Measurements from ENCODE around the gene ASTN2.

ASTN2 gene

DNA sequence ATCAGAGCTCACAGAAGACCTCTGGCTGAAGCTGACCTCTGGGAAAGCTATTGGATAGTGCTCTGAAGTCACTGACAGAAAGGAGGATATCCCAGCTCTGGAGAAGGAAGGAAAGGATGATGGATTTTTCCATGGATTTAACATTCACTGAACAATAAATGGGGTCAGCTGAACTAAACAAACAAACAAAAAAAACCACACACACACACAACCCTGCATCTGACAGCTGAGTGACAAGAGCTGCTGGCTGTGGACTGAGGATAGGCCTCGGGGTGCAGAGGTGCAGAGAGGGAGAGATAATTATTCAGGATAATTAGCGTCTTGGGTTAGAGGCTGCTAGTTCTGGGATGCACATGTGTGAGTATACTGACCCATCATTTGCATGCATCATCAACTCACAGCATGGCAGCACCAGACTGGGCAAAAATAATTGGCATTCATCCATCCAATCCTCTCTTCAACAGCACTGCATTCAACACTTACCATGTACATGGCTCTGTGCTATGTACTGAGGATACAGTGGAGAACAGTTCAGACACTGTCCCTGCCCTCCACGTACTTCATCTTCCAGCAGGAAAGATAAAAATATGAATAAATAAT, 859.2 kb downstream of the ASTN2 start:
- TF ChIP-seq, protein P1, sequence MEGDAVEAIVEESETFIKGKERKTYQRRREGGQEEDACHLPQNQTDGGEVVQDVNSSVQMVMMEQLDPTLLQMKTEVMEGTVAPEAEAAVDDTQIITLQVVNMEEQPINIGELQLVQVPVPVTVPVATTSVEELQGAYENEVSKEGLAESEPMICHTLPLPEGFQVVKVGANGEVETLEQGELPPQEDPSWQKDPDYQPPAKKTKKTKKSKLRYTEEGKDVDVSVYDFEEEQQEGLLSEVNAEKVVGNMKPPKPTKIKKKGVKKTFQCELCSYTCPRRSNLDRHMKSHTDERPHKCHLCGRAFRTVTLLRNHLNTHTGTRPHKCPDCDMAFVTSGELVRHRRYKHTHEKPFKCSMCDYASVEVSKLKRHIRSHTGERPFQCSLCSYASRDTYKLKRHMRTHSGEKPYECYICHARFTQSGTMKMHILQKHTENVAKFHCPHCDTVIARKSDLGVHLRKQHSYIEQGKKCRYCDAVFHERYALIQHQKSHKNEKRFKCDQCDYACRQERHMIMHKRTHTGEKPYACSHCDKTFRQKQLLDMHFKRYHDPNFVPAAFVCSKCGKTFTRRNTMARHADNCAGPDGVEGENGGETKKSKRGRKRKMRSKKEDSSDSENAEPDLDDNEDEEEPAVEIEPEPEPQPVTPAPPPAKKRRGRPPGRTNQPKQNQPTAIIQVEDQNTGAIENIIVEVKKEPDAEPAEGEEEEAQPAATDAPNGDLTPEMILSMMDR (IDR thresholded peaks at IDR 0.05; ENCODE audit: low read depth, low read length): no peak
- no peaks in the 10 kb centered on the region for H3K27me3 ChIP-seq (ENCODE audit: insufficient read depth, low read depth, severe bottlenecking)
- no peaks in the 10 kb centered on the region for H3K9me3 ChIP-seq (ENCODE audit: severe bottlenecking)
- no peak overlapping the region for H3K27ac ChIP-seq
- DNase-seq: no peak
- H3K4me3 ChIP-seq (ENCODE audit: low read depth, low read length): no peak overlapping the region
- no peaks in the 10 kb centered on the region; the same call in 1 of the 2 replicates for H3K36me3 ChIP-seq

- no peaks in the 10 kb centered on the region for H3K27me3 ChIP-seq (ENCODE audit: insufficient read depth, low read depth, severe bottlenecking)
- H3K4me3 ChIP-seq (ENCODE audit: low read depth, low read length): no peak overlapping the region
- no peak overlapping the region for H3K27ac ChIP-seq
- no peaks in the 10 kb centered on the region; the same call in 1 of the 2 replicates for H3K36me3 ChIP-seq
- TF ChIP-seq, protein P1 (IDR thresholded peaks at IDR 0.05; ENCODE audit: low read depth, low read length): no peak
- H3K9me3 ChIP-seq (ENCODE audit: severe bottlenecking): no peaks in the 10 kb centered on the region
- no peak for DNase-seq
Measured at GRCh38 chr9:116555119-116555518, 859.7 kb downstream of the ASTN2 start.

- no peak for DNase-seq
- TF ChIP-seq, protein P1 (IDR thresholded peaks at IDR 0.05; ENCODE audit: low read depth, low read length): no peak
- no peak overlapping the region for H3K27ac ChIP-seq
Measured at GRCh38 chr9:116550696-116551436, 864.0 kb downstream of the ASTN2 start.

GRCh38 chr9:116549786-116550660, 864.8 kb downstream of the ASTN2 start:
- Histone ChIP-seq H3K9me3 (ENCODE audit: severe bottlenecking) (no peaks in the 10 kb centered on the region), H3K4me3 (ENCODE audit: low read depth, low read length) (no peak overlapping the region), H3K27ac (no peak overlapping the region), H3K36me3 (no peaks in the 10 kb centered on the region; the same call in 1 of the 2 replicates), H3K27me3 (ENCODE audit: insufficient read depth, low read depth, severe bottlenecking) (no peaks in the 10 kb centered on the region)
- TF ChIP-seq, protein P1 (IDR thresholded peaks at IDR 0.05; ENCODE audit: low read depth, low read length): no peak
- no peak for DNase-seq

More at GRCh38 chr9:116550696-116551436, 864.0 kb downstream of the ASTN2 start:
- H3K27me3 ChIP-seq (ENCODE audit: insufficient read depth, low read depth, severe bottlenecking): no peaks in the 10 kb centered on the region
- H3K4me3 ChIP-seq (ENCODE audit: low read depth, low read length): no peak overlapping the region
- H3K36me3 ChIP-seq: no peaks in the 10 kb centered on the region; the same call in 1 of the 2 replicates
- H3K9me3 ChIP-seq (ENCODE audit: severe bottlenecking): no peaks in the 10 kb centered on the region

DNA sequence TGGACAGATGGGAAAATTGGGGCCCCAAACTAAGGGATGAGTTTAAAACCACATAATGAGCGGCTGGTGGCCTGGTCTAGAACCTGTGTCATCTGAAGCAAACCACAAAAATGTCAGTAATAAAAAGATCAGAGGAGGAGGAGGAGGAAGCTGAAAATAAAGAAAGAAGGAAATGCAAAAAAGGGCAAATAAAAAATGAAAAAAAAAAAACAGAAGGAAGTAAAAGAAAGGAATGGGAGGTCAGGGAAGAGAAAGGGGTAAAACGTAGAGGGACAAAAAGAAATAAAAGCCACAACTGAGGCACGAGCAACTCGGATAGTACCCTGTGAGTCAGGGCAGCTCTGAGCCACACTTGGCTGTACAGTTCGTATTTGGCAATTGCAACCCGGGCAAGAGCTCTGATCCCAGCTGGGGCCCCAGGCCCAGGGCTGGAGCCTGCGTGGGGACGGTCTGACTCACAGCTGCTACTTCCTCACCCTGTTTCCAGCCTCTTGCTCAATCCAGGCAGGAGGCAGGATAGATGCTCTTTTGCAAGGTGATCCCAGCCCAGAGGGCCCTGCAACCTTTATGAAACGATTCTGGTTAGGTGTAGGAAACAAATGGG, 865.7 kb downstream of the ASTN2 start:
- Histone ChIP-seq H3K27ac (no peak overlapping the region), H3K36me3 (no peaks in the 10 kb centered on the region; the same call in 1 of the 2 replicates), H3K4me3 (ENCODE audit: low read depth, low read length) (no peak overlapping the region), H3K9me3 (ENCODE audit: severe bottlenecking) (no peaks in the 10 kb centered on the region), H3K27me3 (ENCODE audit: insufficient read depth, low read depth, severe bottlenecking) (no peaks in the 10 kb centered on the region)
- no peak for DNase-seq
- TF ChIP-seq, protein P1 (IDR thresholded peaks at IDR 0.05; ENCODE audit: low read depth, low read length): no peak
